GM21786 (cell line): ENCODE data around the gene CROT.

Experiments used
- ATAC-seq: cut with Tn5 transposase; IDR thresholded peaks from one replicate; pipeline ENCODE4 v1.9.1; 2021; ENCODE audit not compliant: unreplicated experiment

Gene CROT

GRCh38 chr7:87413951-87414793 lies 68.7 kb downstream of the CROT start:
- ATAC-seq = no peak

- no peak for ATAC-seq
Measured at GRCh38 chr7:87414794-87415188, 69.3 kb downstream of the CROT start.

- ATAC-seq = peak; percentile 84
Measured at GRCh38 chr7:87416682-87417587, 71.5 kb downstream of the CROT start.

- no peak for ATAC-seq
Measured at GRCh38 chr7:87420173-87420572, 74.7 kb downstream of the CROT start.

- ATAC-seq = no peak
Measured at GRCh38 chr7:87424075-87424474, 78.6 kb downstream of the CROT start.

GRCh38 chr7:87426160-87426559 lies 80.7 kb downstream of the CROT start:
- no peak for ATAC-seq

GRCh38 chr7:87427288-87427687 lies 81.8 kb downstream of the CROT start:
- ATAC-seq = no peak

GRCh38 chr7:87432536-87432935 lies 87.1 kb downstream of the CROT start:
- ATAC-seq = no peak

GRCh38 chr7:87435546-87435945 lies 90.1 kb downstream of the CROT start:
- no peak for ATAC-seq

- peak; percentile 89 for ATAC-seq
Measured at GRCh38 chr7:87445897-87446296, 100.4 kb downstream of the CROT start.

- ATAC-seq = no peak
Measured at GRCh38 chr7:87447116-87447635, 101.7 kb downstream of the CROT start.

GRCh38 chr7:87448388-87448787 lies 102.9 kb downstream of the CROT start:
- no peak for ATAC-seq
